HG03469 (cell line): ENCODE measurements around the gene CUL4A.
A peak's percentile ranks its signal among the peaks of the same experiment; 100 is the strongest.

Experiments used
- ATAC-seq: cut with Tn5 transposase; IDR thresholded peaks from one replicate; pipeline ENCODE4 v1.9.1; 2021; ENCODE audit warnings: mild to moderate bottlenecking, moderate library complexity, moderate number of reproducible peaks; ENCODE audit not compliant: unreplicated experiment

Gene CUL4A

GRCh38 chr13:113207890-113208420 is 1.5 kb upstream of the CUL4A start:
- peak; percentile 3 for ATAC-seq

GRCh38 chr13:113208421-113209335 is 735 bp upstream of the CUL4A start, which contains the start of gene PCID2:
Gene PCID2, minus strand, starts transcription at chr13:113208669. Its CDS starts 35 bp downstream, at chr13:113208634.
- ATAC-seq, result peak; percentile 54

- peak; percentile 28 for ATAC-seq
Observed at GRCh38 chr13:113209759-113210421, 477 bp downstream of the CUL4A start.

- no peak for ATAC-seq
Observed at GRCh38 chr13:113210833-113211232, 1.4 kb downstream of the CUL4A start.

- no peak for ATAC-seq
Observed at GRCh38 chr13:113211774-113212173, 2.4 kb downstream of the CUL4A start.

- no peak for ATAC-seq
Observed at GRCh38 chr13:113216254-113217048, 7.0 kb downstream of the CUL4A start.

GRCh38 chr13:113218586-113218985 is 9.2 kb downstream of the CUL4A start:
- ATAC-seq, result no peak

- ATAC-seq, result no peak
Observed at GRCh38 chr13:113219256-113219940, 10.0 kb downstream of the CUL4A start.

GRCh38 chr13:113220141-113220598 is 10.8 kb downstream of the CUL4A start:
- ATAC-seq, result no peak

GRCh38 chr13:113220877-113221276 is 11.5 kb downstream of the CUL4A start:
- ATAC-seq, result no peak

GRCh38 chr13:113223070-113223469 is 13.7 kb downstream of the CUL4A start:
- no peak for ATAC-seq

GRCh38 chr13:113224486-113224885 is 15.1 kb downstream of the CUL4A start:
- no peak for ATAC-seq

- no peak for ATAC-seq
Observed at GRCh38 chr13:113225515-113225914, 16.1 kb downstream of the CUL4A start.

- no peak for ATAC-seq
Observed at GRCh38 chr13:113226873-113227450, 17.5 kb downstream of the CUL4A start.

- ATAC-seq, result no peak
Observed at GRCh38 chr13:113229161-113229560, 19.7 kb downstream of the CUL4A start.

GRCh38 chr13:113229791-113230190 is 20.4 kb downstream of the CUL4A start:
- no peak for ATAC-seq

GRCh38 chr13:113231306-113232207 is 22.1 kb downstream of the CUL4A start:
- ATAC-seq, result no peak

GRCh38 chr13:113232208-113233003 is 23.0 kb downstream of the CUL4A start:
- no peak for ATAC-seq
